GF-D8 (cell line): ENCODE results near the gene TFAM.
A peak's percentile ranks its signal among the peaks of the same experiment; 100 is the strongest.
"Not testable (repeated sequence)": the region's sequence is repeated elsewhere in the genome, so short reads cannot be mapped to it uniquely, and the experiment has no call there.

Experiments
- DNase-seq: peaks from one replicate; lab custom pipeline; 2025; lab: John Stamatoyannopoulos, UW

TFAM gene

GRCh38 chr10:58372607-58373441, 12.4 kb upstream of the TFAM start:
- DNase-seq = no peak

DNA sequence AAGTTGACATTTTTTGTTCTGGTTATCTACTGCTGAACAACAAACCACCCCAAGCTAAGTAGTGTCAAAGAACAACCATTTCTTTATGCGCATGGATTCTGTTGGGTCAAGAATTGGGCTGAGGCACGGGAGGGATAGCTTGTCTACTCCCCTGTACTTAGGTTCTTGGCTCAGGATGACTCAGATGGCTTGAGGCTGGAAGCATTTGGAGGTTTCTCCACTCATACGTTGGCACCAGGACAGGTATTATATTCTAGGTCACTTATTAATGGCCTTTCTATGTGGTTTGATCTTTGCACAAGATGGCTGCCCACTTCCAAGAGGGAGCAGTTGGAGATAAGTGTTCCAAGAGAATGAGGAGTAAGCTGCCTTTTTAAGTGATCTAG, 11.8 kb upstream of the TFAM start:
- DNase-seq = no peak

DNA sequence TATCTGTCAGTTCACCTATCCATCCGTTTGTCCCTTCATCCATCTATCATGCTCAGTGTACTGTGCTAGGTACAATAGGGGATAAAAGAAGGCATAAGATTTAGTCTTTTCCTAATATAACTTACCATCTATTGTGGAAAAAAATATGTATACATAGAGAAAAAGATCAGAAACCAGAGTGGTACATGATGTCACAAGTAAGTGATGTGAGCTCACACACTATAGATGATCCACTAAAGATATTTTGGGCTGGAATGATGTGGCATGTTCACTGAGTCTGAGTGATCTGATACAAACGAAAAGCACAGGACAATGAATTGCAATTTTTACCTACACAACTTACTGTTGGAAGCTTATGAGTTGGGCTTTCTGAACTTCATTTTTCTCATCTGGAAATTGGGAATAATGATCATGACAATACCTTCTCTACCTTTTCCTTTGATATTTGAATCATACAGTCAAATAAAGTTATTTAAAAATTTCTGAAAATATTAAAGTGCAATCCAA, 2.7 kb upstream of the TFAM start:
- DNase-seq = no peak

DNA sequence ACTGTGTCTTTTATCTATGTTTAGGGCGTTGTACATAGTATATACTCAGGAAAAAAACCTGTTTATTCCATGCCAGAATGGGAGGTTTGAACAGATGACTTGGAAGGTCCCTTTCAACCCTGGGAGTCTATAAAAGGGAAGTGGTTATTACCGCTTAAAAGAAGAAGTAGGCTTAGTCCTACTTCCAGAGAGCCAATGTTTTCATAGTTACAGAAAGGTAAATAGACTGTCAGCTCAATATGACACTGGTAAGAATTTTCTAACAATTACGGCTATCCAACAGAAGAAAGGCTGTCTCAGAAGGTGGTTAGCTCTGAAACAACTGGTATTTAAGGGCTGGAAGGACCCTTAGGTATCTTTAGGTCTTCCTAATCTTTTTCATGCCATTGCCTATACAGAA, 1.1 kb upstream of the TFAM start:
- peak; percentile 90 for DNase-seq

GRCh38 chr10:58384544-58384998, 639 bp upstream of the TFAM start:
- DNase-seq = no peak

GRCh38 chr10:58385784-58386112, 538 bp downstream of the TFAM start:
- no peak for DNase-seq

GRCh38 chr10:58389024-58389423, 3.8 kb downstream of the TFAM start:
- DNase-seq = no peak

GRCh38 chr10:58393317-58393716, 8.1 kb downstream of the TFAM start:
- DNase-seq = no peak

DNA sequence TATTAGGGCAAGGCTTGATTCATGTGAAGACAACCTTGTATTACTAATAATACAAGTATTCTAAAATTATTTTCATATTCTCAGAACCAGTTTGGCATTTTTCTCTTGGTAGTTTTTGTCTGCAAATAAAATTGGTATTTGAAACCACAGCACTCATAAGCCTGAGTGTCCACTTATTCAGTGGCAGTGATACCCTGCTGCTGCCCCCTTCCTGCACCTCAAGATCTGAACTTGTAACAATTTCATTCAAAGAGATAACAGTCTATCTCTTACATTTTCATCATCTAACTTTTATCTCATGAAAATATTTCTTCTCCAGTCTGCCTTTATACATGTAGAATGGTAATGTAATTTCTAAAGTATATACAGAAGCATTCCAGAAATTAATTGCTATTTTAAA, 9.3 kb downstream of the TFAM start:
- DNase-seq = no peak

- no peak for DNase-seq
Measured at GRCh38 chr10:58396057-58396456, 10.8 kb downstream of the TFAM start.

DNA sequence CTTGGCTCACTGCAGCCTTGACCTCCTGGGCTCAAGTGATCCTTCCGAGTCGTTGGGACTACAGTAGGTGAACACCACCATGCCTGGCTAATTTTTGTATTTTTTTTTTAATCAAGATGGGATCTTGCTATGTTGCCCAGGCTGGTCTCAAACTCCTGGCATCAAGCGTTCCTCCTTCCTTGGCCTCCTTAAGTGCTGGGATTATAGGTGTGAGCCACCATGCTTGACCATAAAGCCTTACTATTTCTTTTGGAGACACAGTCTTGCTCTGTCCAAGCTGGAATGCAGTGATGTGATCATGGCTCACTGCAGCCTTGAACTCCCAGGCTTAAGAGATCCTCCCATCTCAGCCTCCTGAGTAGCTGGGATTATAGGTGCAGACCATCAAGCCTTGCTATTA, 12.6 kb downstream of the TFAM start:
- no peak for DNase-seq

DNA sequence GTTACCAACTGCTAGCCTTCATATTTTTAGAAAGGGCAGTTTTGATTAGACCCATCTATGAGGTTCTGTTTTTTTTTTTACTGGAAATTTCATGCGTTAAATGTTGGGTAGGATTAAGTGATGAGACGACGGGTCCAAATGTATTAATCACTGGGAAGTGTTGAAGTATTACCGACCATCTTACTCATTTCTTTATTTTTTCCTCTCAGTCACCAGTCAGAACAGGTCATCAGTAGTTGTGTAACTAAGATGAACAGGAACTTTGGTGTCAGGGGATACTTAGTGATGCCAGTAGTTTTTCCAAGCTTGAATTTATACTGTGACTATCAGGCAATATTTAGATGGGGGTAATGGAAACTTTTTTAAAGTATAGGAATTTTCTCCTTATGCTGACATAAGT, 14.2 kb downstream of the TFAM start:
- DNase-seq = no peak

DNA sequence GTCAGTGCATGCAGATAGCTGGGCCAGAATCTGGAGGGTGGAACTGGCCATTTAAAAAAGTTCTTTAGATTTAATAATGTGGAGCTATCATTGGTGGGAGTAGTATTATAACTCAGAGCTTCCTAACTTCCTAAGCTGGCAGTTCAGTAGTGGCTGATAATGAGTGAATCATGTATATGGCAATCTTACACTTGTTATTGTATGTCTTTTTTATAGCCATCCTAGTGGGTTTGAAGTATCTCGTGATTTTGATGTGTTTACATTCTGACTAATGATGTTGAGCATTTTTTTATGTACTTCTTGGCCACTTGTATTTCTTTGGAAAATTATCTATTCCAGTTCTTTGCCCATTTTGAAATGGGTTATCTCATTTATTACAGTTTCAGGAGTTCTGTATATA, 15.4 kb downstream of the TFAM start:
- DNase-seq = no peak

DNA sequence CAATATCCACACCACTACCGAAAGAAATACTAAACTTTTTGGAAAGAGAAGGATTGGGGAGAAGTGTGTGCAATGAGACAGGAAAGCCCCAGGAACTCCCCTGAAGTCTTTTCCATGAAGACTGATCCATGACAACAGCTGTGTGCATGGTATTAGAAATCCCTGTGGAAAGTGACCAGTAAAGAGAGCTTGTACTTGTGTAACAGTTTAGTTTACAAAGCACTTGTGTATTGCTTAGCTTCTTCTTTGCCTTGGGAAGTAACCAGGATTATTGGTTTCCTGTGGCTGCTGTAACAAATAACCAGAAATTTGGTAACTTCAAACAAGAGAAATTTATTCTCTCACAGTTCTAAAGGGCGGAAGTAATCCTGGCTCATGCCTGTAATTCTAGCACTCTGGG, 18.8 kb downstream of the TFAM start:
- no peak for DNase-seq

- DNase-seq = no peak
Measured at GRCh38 chr10:58409956-58410610, 24.9 kb downstream of the TFAM start.

DNA sequence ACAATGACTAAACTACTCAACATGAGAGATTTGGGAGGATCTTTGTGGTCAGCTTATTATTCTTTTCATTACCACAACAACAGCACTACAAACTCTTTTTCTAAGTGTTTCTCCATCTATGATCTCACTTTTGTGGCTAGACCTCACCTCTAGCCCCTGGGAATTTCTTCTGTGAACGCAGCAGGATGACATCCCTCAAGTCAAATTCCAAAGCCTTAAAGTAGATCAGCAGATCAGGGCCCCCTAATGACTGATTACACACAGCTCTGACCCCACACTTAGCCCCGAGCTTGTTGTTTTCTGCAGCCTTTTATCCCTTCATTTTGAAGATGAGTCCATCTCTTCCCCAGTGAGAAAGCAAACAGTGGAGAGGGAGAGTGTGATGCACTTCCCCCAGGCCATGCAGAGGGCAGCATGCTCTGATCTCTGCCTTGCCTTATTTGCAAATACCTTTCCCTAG, 27.3 kb downstream of the TFAM start:
- DNase-seq = no peak

DNA sequence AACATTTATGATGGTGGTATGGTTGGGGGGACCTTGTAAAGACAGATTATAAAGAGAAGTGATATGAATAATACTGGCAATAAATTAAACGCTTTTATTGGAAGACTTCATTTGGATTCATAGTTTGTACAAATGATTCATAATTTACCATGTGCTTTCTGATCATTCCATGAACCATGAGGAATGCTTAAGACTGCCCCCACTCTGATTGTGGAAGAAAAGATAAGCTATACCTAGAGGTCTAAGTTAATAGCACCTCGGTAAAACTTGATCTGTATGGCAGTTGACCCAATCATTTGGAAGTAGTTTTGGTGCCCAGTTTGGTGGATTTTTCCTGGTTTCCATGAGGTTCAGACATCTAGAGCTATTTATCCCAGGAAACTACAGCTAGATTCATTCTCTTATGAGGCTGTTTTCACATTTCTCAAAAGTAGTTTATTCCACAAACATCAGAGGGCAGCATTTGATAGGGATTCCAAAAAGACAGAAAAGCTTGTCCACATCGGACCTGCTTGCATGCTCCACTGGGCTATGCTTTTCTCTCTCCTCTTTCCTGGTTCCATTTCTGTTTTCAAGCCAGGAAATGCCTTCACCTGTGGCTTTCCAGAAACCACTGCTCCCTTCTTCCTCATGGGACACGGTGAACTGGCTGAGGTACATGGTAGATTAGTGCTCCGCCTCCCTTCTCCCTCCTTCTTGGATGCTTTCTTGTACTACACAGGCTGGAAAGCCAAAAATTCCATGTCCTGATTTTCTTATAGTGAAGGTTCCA, 29.2 kb downstream of the TFAM start:
- DNase-seq = no peak

DNA sequence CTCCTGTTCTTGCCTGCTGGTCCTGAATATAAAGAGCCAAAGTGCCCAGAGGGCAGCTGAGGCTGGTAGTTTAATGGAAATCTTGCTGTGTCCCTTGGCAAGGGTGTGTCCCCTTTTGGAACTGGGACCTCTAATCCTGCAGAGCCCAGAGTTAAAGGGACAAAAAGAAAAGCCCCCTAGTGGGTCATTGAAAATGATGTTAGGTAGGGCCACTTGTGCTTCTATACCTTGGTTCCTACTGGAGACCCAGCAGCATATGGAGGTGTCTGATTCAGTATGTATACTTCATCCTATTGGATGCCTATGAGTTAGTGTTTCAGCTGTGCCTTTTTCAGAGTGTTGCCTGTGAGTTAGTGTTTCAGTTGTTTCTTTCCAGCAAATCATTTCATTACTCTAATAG, 30.5 kb downstream of the TFAM start:
- DNase-seq = no peak

DNA sequence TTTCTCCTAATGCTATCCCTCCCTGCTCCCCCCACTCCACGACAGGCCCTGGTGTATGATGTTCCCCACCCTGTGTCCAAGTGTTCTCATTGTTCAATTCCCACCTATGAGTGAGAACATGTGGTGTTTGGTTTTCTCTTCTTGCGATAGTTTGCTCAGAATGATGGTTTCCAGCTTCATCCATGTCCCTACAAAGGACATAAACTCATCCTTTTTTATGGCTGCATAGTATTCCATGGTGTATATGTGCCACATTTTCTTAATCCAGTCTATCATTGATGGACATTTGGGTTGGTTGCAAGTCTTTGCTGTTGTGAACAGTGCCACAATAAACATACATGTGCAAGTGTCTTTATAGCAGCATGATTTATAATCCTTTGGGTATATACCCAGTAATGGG, 32.7 kb downstream of the TFAM start:
- not testable (repeated sequence) for DNase-seq

GRCh38 chr10:58424176-58424575, 39.0 kb downstream of the TFAM start:
- no peak for DNase-seq

GRCh38 chr10:58428436-58428835, 43.2 kb downstream of the TFAM start:
- DNase-seq = not testable (repeated sequence)

- DNase-seq = no peak
Measured at GRCh38 chr10:58431903-58432302, 46.7 kb downstream of the TFAM start.

DNA sequence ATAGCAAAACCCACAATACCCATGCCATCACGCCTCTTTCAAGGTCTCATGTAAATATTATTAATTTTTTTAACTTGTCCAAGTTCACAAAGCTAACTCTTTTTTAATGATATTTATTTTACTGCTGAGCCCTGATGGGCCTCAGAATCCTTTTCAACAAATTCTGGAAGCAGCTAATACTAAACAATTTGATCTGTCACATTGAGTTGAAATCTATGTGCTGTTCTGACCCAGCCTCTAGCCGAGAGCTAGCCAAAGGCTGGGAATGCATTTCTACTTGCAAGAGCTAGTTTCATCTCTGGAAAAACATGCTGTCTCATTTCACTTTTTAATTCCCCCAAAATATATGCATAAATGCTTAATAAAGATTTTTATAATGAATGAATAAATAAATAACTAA, 47.9 kb downstream of the TFAM start:
- DNase-seq = no peak
